H9 (cell line): Measurements from ENCODE around the gene C1QTNF6. TPM values are rescaled to one million over a fixed set of nuclear protein-coding genes. Genes with fewer than 3 reads are reported as not detected.

ENCODE experiments used
- DNase-seq: peaks from one replicate; pipeline ENCODE4 v3.0.0-alpha.2; 2017
- H2AFZ ChIP-seq: one replicate; pipeline ENCODE4 v1.6.1; 2013; ENCODE audit warnings: mild to moderate bottlenecking, low read length, control low read depth, moderate library complexity
- H2AK5ac ChIP-seq: 2 replicates; pipeline ENCODE4 v1.6.1; 2013; ENCODE audit warnings: low read length, control low read depth, mixed read lengths; ENCODE audit not compliant: insufficient read length
- H2BK120ac ChIP-seq: one replicate; pipeline ENCODE4 v1.6.1; 2013; ENCODE audit warnings: low read depth, mild to moderate bottlenecking, low read length, control low read depth, inconsistent platforms; ENCODE audit not compliant: poor library complexity, severe bottlenecking
- H2BK12ac ChIP-seq: 2 replicates; pipeline ENCODE4 v1.6.1; 2013; ENCODE audit warnings: low read length, control low read depth, mixed read lengths, low read depth; ENCODE audit not compliant: insufficient read length
- H2BK15ac ChIP-seq: 2 replicates; pipeline ENCODE4 v1.6.1; 2013; ENCODE audit warnings: low read depth, low read length, control low read depth
- H2BK20ac ChIP-seq: one replicate; pipeline ENCODE4 v1.6.1; 2013; ENCODE audit warnings: low read depth, mild to moderate bottlenecking, low read length, control low read depth, inconsistent platforms; ENCODE audit not compliant: poor library complexity, severe bottlenecking
- H2BK5ac ChIP-seq: 2 replicates; pipeline ENCODE4 v1.6.1; 2013; ENCODE audit warnings: low read length, control low read depth, mixed read lengths; ENCODE audit not compliant: insufficient read length
- H3K14ac ChIP-seq: 2 replicates; pipeline ENCODE4 v1.6.1; 2013; ENCODE audit warnings: low read length, control low read depth; ENCODE audit not compliant: insufficient read depth
- H3K18ac ChIP-seq: 2 replicates; pipeline ENCODE4 v1.6.1; 2013; ENCODE audit warnings: low read depth, mild to moderate bottlenecking, mixed read lengths, low read length, control low read depth; ENCODE audit not compliant: insufficient read length
- H3K23ac ChIP-seq: 2 replicates; pipeline ENCODE4 v1.6.1; 2013; ENCODE audit warnings: low read length, control low read depth, mixed read lengths, low read depth; ENCODE audit not compliant: insufficient read length
- H3K23me2 ChIP-seq: 2 replicates; pipeline ENCODE4 v1.6.1; 2013; ENCODE audit warnings: low read depth, mild to moderate bottlenecking, mixed read lengths, low read length, control low read depth; ENCODE audit not compliant: insufficient read length, poor library complexity, severe bottlenecking
- H3K27ac ChIP-seq: 2 replicates; pipeline ENCODE4 v1.5.1; 2013; ENCODE audit warnings: low read length, control low read depth, mixed read lengths, low read depth; ENCODE audit not compliant: insufficient read length
- H3K27me3 ChIP-seq: 2 replicates; pipeline ENCODE4 v1.6.1; 2013; ENCODE audit warnings: low read length, control low read depth, inconsistent platforms; ENCODE audit not compliant: insufficient read depth
- H3K4ac ChIP-seq: 2 replicates; pipeline ENCODE4 v1.6.1; 2013; ENCODE audit warnings: low read depth, mild to moderate bottlenecking, control low read depth, inconsistent platforms, low read length, moderate library complexity
- H3K4me1 ChIP-seq: 2 replicates; pipeline ENCODE4 v1.6.1; 2013; ENCODE audit warnings: low read length, control low read depth, inconsistent platforms; ENCODE audit not compliant: insufficient read depth
- H3K4me2 ChIP-seq: 2 replicates; pipeline ENCODE4 v1.6.1; 2013; ENCODE audit warnings: low read length, control low read depth, mixed read lengths; ENCODE audit not compliant: insufficient read length, insufficient read depth
- H3K56ac ChIP-seq: 2 replicates; pipeline ENCODE4 v1.6.1; 2013; ENCODE audit warnings: low read depth, mild to moderate bottlenecking, mixed read lengths, low read length, control low read depth; ENCODE audit not compliant: insufficient read length
- H3K79me1 ChIP-seq: 2 replicates; pipeline ENCODE4 v1.6.1; 2013; ENCODE audit warnings: low read depth, mild to moderate bottlenecking, moderate library complexity, low read length, control low read depth, inconsistent platforms; ENCODE audit not compliant: insufficient read depth, poor library complexity, severe bottlenecking
- H3K79me2 ChIP-seq: 2 replicates; pipeline ENCODE4 v1.6.1; 2013; ENCODE audit warnings: low read length, control low read depth, inconsistent platforms; ENCODE audit not compliant: insufficient read depth
- H3K9ac ChIP-seq: 2 replicates; pipeline ENCODE4 v1.6.1; 2013; ENCODE audit warnings: low read length, control low read depth, mixed read lengths; ENCODE audit not compliant: insufficient read length; ENCODE audit errors: extremely low read depth
- H3K9me3 ChIP-seq: one replicate; pipeline ENCODE4 v1.6.1; 2013; ENCODE audit warnings: low read depth, low read length, inconsistent platforms; ENCODE audit not compliant: control insufficient read depth
- H3T11ph ChIP-seq: one replicate; pipeline ENCODE4 v1.6.1; 2013; ENCODE audit warnings: mild to moderate bottlenecking, low read length, control low read depth, inconsistent platforms
- H4K20me1 ChIP-seq: one replicate; pipeline ENCODE4 v1.6.1; 2013; ENCODE audit not compliant: control insufficient read depth, insufficient read length, insufficient read depth
- H4K5ac ChIP-seq: 2 replicates; pipeline ENCODE4 v1.6.1; 2013; ENCODE audit warnings: low read depth, mild to moderate bottlenecking, mixed read lengths, low read length, control low read depth; ENCODE audit not compliant: insufficient read length
- H4K8ac ChIP-seq: replicated peaks from 2 replicates; pipeline ENCODE4 v1.6.1; 2013; ENCODE audit warnings: low read length, control low read depth, mixed read lengths, low read depth; ENCODE audit not compliant: insufficient read length
- H4K91ac ChIP-seq: 2 replicates; pipeline ENCODE4 v1.6.1; 2013; ENCODE audit warnings: low read depth, mild to moderate bottlenecking, moderate library complexity, mixed read lengths, low read length, control low read depth; ENCODE audit not compliant: insufficient read length
- H3K27ac Mint-ChIP-seq, 3 experiments: 2 replicates in 2 of 3; 3 replicates in 1 of 3; pipeline ENCODE4 v1.8.0; 2020 to 2021; ENCODE audit warnings: mixed read lengths in 3 of 3, mild to moderate bottlenecking in 1 of 3, moderate library complexity in 1 of 3
- H3K27me3 Mint-ChIP-seq: 2 replicates; pipeline ENCODE4 v1.8.0; 2021; ENCODE audit warnings: low read depth, mild to moderate bottlenecking, moderate library complexity, mixed read lengths
- H3K36me3 Mint-ChIP-seq, 3 experiments: 2 replicates in 2 of 3; 3 replicates in 1 of 3; pipeline ENCODE4 v1.8.0; 2020 to 2021; ENCODE audit warnings: low read depth in 3 of 3, mixed read lengths in 3 of 3; ENCODE audit not compliant: insufficient read depth in 1 of 3
- H3K4me1 Mint-ChIP-seq, 2 experiments: 2 replicates each; pipeline ENCODE4 v1.8.0; 2020; ENCODE audit warnings: mixed read lengths in 2 of 2
- H3K4me3 Mint-ChIP-seq, 2 experiments: 2 replicates in 1 of 2; 3 replicates in 1 of 2; pipeline ENCODE4 v1.8.0; 2020 to 2021; ENCODE audit warnings: mild to moderate bottlenecking in 2 of 2, mixed read lengths in 2 of 2, moderate library complexity in 1 of 2
- H3K9me3 Mint-ChIP-seq, 2 experiments: 2 replicates in 1 of 2; 3 replicates in 1 of 2; pipeline ENCODE4 v1.8.0; 2020; ENCODE audit warnings: mild to moderate bottlenecking in 2 of 2, mixed read lengths in 2 of 2, moderate library complexity in 1 of 2
- WGBS: extraction: QIAGEN DNeasy Blood & Tissue Kit; methylation state at CpG from one replicate; pipeline ENCODE4 v1.1.7; 2013; ENCODE audit warnings: missing lambda C conversion rate, low lambda C conversion rate, mixed read lengths; ENCODE audit not compliant: insufficient read length; ENCODE audit errors: extremely low coverage; 5-methylcytosine and 5-hydroxymethylcytosine counted together
- total RNA-seq: library from RNA; stranded (reverse); gene quantifications from 2 replicates; pipeline ENCODE4 v1.2.1, GENCODE V29; 2021
- TF ChIP-seq, protein P1 (sequence below): fragments of 200-600 bp; sonication (generic); conservative IDR thresholded peaks from 3 replicates; pipeline ENCODE4 v1.8.0; 2021; ENCODE audit warnings: antibody characterized with exemption, mild to moderate bottlenecking

C1QTNF6 gene
- total RNA-seq, 1 experiment from 2014 or later = 5.0 TPM

DNA sequence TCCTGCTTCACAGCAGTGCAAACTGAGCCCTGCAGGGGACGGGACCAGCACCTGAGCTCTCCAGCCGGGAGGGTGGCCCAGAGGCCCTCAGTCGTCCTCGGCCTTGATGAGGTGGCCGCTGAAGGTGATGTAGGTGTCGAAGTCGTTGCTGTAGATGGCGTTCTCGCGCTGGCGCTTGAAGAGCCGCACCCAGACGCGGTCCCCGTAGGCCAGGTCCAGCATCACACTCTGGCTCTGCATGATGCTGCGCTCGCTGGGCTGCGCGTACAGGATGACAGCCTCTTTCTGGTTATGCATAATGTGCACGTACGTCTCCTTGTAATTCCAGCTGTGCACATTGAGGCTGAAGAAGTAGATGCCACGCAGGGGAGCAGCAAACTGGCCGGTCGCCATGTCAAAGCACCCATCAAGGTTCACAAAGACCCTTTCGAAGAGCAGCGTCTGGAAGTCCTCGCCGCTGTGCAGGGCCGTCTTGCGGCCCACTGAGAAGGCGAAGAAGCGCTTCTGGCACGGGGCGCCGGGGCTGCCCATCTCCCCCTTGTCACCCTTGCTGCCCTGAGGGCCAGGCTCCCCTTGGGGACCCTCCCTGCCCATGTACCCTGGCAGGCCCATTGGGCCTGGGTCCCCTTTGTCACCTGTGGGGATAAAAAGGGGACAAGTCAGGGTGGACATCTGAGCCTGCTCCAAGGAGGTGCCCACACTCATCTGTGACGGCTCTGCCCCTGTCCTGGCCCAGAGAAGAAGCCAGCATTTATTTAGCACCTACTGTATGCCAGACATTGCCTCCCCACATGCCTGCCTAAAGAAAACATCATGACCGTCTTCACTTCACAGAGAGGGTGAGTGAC is 5.7 kb downstream of the C1QTNF6 start:
- H3K23ac ChIP-seq = no peak overlapping the region
- H4K20me1 ChIP-seq = no peaks in the 10 kb centered on the region
- no peak overlapping the region for H3K18ac ChIP-seq
- Mint-ChIP-seq H3K4me3 (no peak overlapping the region), H3K9me3 (no peaks in the 10 kb centered on the region), H3K27ac (no peak overlapping the region), H3K36me3 (no peaks in the 10 kb centered on the region; a peak in 1 of 7 replicates), H3K27me3 (peaks cover 8% of the 10 kb centered on the region), H3K4me1 (peaks cover 17 to 41% of the 10 kb centered on the region in 2 experiments)
- no peak overlapping the region for H3K9ac ChIP-seq
- H2AFZ ChIP-seq = no peak overlapping the region
- no peak overlapping the region; the same call in 1 of the 2 replicates for H3K14ac ChIP-seq
- WGBS = no CpG with 5 or more reads among the region's 37 CpGs
- no peaks in the 10 kb centered on the region for H3K9me3 ChIP-seq
- no peak overlapping the region for H3K4me2 ChIP-seq
- H3K79me1 ChIP-seq = no peaks in the 10 kb centered on the region
- no peak overlapping the region for H2BK20ac ChIP-seq
- H3K4me1 ChIP-seq = peaks cover 2% of the 10 kb centered on the region
- H4K91ac ChIP-seq = no peak overlapping the region
- H2BK120ac ChIP-seq = no peak overlapping the region
- H3K4ac ChIP-seq = no peak overlapping the region
- TF ChIP-seq, protein P1, sequence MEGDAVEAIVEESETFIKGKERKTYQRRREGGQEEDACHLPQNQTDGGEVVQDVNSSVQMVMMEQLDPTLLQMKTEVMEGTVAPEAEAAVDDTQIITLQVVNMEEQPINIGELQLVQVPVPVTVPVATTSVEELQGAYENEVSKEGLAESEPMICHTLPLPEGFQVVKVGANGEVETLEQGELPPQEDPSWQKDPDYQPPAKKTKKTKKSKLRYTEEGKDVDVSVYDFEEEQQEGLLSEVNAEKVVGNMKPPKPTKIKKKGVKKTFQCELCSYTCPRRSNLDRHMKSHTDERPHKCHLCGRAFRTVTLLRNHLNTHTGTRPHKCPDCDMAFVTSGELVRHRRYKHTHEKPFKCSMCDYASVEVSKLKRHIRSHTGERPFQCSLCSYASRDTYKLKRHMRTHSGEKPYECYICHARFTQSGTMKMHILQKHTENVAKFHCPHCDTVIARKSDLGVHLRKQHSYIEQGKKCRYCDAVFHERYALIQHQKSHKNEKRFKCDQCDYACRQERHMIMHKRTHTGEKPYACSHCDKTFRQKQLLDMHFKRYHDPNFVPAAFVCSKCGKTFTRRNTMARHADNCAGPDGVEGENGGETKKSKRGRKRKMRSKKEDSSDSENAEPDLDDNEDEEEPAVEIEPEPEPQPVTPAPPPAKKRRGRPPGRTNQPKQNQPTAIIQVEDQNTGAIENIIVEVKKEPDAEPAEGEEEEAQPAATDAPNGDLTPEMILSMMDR = peak; percentile 36; the same call in 2 of the 3 replicates
- H4K8ac ChIP-seq = no peak overlapping the region
- no peak overlapping the region for H3K27ac ChIP-seq
- H3T11ph ChIP-seq = no peak overlapping the region
- H4K5ac ChIP-seq = no peak overlapping the region
- H3K27me3 ChIP-seq = no peaks in the 10 kb centered on the region
- no peak overlapping the region for H2BK15ac ChIP-seq
- H2BK12ac ChIP-seq = no peak overlapping the region
- no peak overlapping the region for H2AK5ac ChIP-seq
- no peak for DNase-seq
- H3K79me2 ChIP-seq = no peaks in the 10 kb centered on the region
- H2BK5ac ChIP-seq = no peak overlapping the region
- H3K23me2 ChIP-seq = peaks cover 2% of the 10 kb centered on the region
- no peak overlapping the region for H3K56ac ChIP-seq
